GM19395 (cell line): ENCODE data around the gene PARP8.

ENCODE experiments used
- ATAC-seq: cut with Tn5 transposase; IDR thresholded peaks from one replicate; pipeline ENCODE4 v1.9.1; 2021; ENCODE audit warnings: mild to moderate bottlenecking, moderate library complexity; ENCODE audit not compliant: unreplicated experiment

Gene PARP8

DNA sequence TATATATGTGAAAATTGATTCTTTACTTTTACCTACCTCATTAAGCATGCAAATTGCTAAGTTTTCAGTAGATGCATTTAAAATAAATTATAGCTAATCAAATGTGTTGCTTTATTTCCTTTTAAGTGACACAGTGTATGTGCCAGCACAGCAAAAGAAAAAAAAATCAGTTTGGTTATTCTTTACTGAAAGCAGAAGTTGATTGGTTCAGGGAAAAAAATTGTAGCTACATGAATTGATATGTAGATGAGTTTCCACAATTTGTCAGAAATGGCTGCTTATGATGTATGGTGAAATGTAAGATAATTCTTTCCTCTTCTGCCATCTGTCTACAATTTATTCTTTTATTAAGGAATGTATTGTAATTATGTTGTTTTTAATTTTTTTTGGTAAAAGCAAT, 57.8 kb downstream of the PARP8 start:
- no peak for ATAC-seq

DNA sequence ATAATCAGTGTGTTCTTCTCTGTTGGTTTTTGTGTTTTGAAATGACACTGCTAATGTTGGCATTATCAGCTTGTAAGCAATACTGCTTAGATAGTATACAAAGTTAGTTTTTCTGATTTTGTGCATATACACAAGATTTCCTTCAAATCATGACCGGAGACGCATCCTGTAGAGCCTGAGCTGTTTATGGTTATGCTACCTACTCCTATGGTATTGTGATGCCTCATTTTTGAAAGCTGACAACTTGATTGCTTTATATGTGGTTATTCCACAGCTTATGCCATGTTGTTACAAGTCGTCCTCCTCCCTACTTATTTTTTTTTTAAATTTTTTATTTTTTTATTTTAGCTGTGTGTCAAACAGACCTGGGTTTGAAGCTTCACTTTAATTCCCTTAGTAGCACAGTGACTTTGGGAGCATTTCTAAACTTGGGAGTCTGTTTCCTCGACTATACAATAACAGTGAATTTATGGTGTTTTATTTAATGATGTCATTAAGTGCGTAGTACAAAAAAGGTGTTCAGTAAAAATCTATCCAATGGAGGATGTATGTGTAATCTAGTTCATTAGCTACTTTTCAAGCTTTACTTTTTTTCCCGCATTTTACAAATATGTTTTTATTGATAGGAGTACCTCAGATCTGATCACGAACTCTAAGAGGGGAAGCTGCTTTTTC, 59.5 kb downstream of the PARP8 start:
- no peak for ATAC-seq

DNA sequence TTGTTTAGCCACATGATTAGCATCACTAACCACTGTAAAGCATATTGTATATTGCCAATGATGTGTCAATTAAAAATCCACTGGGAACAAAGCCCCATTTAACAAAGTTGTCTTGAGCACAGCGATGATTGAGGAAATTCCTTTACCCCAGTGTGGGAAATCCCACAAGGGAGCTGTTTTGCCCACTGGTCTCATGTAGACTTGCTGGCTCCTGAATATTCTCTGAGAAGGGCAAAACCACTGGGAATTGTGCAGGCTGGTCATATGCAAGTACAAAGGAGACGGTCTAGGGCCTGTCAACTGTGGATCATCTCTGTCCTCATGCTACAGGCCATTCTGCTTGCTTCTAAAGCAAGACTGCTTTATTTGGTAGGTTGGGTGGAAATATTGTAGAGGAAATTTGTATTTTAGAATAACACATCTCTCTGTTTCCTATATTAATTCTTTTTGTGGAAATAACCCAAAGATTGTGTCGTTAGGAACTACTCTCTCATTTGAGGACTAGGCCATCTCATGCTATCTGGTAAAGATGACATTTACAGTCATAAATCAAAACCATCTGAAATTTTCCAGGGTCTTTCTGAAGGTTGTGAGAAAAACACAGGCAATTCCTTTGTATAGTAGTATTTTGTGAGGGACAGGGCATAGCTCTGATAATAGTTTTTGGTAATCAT, 60.2 kb downstream of the PARP8 start:
- no peak for ATAC-seq

DNA sequence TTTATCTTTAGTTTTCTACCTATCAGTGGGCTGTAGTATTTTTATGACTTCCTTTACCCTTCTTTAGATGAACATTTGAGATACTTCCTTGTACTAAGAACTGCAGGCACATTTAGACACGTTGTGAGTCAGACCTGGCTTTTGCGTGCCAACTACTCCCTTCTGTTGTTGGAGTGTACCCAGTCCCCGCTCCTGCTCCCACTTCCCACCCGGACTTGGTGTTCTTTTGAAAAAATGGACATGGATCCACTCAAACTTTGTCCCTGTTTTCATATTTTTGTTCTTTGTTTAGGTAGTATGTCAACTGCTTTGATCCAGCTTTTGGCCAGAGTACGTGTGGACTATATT, 60.7 kb downstream of the PARP8 start:
- no peak for ATAC-seq

DNA sequence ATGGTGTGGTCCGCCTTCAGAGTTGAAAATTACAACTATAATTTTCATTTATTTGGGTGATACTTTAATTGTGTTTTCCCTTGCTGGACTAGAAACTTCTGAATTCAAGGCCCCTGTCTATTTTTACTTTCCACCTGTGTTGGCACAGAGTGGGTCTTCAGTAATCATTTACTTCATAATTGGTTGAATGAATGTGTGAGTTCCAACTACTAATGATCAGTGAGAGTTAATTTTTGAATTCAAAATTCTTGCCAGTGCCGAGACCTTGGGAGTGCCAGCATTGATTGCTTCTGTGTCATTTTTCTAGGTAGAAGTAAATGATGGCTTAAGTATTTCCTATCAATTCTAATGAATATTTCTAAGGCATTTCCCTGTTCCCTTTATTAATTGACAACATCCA, 61.4 kb downstream of the PARP8 start:
- no peak for ATAC-seq

DNA sequence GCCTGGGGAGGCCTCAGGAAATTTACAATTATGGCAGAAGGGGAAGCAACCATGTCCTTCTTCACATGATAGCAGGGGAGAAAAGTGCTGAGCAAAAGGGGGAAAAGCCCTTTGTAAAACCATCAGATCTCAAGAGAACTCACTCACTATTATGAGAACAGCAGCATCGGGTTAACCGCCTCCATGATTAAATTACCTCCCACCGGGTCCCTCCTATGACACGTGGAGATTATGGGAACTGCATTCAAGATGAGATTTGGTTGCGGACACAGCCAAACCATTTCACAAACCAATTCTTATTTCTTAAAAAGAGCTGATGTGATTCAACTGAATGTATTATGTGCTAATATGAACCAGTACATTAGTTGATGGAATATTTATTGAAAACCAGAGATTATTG, 63.9 kb downstream of the PARP8 start:
- no peak for ATAC-seq

DNA sequence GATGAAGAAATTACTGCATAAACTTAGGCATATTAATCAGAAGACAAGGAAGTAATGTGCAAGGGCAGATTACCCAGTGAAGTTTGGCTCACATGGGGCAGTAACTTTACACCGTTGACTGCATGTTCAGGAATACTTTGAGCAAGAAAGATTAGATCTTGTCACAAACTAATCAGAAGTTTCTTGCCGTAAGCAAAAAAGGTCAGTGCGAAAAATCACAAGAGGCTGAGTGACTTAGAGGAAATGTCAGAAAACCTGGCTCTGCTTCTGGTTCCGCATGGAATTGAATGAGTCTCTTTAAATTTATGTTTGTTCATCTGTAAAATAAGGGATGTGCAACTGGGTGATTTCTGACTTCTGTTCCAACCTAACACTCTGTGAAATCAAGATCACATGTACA, 64.4 kb downstream of the PARP8 start:
- no peak for ATAC-seq

DNA sequence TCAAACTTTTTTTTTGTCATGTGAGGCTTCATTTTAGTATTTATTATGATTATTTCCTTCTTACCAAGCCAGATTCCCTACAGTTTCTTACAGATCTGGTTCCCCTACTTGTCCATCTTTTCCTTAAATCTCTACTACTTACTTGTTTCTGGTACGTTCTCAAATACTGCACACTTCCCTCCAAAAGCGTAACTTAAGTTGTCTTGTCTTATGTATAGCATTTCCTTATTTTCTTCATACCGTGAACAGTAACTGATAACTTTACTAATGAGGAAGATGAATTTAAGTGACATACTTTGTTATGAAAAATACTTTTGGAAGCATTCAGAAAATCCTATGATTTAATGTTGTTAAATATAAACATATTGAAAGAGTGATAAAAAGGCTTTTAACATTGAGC, 67.3 kb downstream of the PARP8 start:
- ATAC-seq, result no peak

DNA sequence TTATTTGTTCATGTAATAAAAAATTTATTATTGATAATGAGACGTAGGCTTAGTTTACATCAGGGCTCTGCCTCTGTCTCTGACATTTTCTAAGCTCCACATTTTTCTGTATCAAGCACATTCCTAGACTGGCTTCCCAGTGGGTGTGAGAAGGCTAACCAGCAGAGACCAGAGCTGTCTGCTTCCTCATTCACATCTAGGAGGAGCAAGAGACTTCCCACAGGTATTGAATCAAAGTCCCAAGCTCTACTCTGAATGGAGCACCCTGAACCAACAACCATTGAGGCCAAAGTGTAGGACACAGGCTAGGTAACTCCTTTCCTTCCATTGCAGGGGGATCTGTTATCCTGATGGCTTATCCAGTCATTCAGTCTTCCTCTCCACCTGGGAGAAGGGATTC, 72.4 kb downstream of the PARP8 start:
- no peak for ATAC-seq

DNA sequence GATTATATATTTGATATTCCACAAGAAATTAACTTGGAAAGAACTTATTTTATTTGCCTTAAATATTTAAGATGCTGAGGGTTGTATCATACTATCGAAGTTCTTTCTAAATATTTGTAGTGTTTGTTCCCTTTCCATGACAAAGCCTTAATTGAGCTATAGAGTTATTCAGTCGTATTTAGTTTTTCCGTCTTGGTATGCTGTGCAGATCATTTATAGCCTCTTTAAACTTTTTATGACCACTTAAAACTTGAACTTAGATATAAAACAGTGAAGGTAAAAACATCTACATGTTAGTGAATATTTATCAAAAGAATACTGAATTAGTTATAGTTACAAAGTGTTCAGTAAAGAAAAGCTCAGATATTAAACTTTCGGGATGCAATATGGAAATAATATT, 74.4 kb downstream of the PARP8 start:
- ATAC-seq, result no peak

DNA sequence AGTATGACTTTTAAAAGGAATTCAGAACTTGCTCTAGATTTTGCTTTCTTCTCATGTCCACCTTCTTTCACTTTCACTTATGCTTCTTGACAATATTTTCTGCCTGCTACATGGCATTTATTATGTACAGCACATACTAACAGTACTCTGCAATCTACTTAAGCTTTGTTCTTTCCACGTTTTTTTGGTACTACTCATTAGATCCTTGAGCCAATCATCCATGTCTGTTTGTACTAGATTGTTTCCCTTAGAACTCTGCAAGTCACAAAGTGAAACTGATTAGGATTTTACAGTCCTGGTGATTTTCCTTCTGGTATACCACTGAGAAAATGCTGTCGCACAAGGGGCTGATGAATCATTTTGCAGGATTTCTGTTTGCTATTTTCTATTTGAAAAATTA, 78.3 kb downstream of the PARP8 start:
- peak; percentile 75 for ATAC-seq

DNA sequence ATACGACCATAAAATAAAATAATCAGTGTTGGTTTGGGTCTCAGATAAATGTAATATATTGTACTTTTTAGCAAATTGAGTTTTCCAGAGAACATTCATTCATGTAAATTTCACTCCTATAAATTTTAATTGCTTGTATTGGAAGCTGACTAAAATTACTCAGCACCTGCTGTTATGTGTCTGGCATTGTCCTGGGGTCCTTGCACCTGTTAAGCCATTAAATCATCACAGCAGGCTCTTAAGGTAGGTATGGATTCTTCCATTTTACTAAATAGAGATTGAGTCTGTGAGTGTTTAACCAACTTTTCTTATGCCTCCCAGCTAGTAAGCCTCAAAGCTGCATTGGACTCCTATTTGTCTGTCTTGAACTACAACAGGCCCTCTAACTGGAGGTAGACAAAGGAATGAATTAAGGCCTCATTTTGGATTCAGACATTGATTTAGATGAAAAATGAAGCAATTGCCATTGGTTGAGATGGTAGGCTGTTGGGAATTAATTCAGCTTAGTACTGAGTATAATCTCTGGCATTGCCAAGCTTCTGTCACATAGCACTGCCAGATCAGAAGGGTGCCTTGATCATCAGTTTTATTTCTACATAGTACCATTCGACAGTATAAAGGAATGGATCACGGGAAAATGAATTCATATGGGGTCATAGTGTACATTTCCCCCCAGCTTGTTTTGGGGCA, 78.9 kb downstream of the PARP8 start:
- no peak for ATAC-seq

DNA sequence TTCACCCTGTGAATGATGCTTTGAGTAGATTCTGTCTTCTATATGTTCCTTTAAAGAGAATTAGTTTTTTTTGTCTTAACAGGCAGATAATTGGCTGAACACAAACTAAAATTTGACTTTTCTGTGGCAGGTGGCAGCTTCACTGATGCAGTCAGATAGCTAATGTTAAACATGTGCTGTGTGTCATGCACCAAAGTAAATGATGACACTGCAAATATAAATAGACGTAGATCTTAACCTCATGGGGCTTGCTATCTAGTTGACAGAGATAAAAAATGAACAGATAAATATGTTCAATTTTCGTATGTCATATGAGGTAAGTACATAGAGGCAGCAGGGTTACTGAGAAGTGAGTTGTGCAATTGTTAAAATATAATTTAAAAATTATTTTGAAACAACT, 82.7 kb downstream of the PARP8 start:
- ATAC-seq, result no peak

DNA sequence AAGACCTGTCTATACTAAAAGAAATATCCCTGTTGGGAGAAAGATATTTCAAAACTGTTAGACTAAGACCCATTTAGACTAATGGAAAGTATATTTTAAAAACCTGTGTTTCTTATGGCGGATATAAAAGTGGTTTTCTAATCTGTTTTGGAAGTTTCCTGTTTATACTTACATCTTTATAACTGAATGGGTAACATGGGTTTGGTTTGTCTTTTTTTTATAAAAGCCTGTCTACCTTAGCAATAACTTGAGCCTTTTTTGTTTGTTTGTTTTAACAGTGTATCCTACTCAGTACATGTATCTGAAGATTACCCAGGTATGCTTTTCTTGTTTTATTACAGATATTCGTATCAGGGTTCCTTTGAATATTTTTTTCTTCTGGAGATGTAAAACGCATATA, 83.4 kb downstream of the PARP8 start:
- ATAC-seq, result no peak

DNA sequence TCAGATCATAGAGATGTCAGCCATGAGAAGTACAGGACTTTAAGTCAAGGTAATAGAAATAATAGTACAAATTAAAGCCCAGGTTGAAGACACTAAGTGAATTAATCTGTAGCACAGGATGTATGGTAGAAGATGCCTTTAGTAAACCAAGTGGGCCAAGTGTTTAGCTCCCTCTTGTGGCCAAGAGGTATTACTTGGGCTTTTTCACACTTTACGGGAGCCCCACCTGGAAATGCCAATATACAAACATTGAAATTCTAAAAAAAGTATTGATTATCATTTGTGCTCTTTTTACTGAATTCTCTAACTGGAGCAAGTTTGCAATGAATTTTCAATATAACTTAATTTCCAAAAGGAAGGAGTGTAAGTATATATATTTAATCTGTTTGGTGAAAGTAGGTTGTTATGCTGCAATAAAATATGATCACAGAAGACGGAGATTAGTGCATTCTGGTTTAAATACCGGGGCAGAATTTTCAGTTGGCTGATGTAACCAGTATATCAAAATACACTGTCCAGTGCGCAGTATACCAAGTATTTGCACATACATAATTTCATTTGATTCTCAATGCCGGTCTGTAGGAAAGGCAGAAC, 84.7 kb downstream of the PARP8 start:
- ATAC-seq, result peak; percentile 93

DNA sequence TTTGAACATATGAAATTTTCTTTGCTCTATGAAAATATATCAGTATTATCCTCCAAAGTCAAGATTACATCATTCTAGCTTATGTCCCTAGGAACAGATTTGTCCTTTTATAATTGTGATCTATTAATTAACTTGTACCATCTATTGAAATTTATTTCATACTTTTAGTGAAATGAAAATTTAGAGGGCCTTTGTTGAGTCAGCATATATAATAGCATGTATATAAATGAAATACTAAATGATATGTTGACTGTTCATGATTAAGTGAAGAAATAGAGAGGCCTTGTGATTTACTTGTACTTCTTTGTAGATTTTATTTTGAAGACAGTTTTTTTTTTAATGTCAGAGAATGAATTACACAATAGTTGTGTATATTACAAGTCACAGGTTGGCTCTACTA, 86.4 kb downstream of the PARP8 start:
- no peak for ATAC-seq

DNA sequence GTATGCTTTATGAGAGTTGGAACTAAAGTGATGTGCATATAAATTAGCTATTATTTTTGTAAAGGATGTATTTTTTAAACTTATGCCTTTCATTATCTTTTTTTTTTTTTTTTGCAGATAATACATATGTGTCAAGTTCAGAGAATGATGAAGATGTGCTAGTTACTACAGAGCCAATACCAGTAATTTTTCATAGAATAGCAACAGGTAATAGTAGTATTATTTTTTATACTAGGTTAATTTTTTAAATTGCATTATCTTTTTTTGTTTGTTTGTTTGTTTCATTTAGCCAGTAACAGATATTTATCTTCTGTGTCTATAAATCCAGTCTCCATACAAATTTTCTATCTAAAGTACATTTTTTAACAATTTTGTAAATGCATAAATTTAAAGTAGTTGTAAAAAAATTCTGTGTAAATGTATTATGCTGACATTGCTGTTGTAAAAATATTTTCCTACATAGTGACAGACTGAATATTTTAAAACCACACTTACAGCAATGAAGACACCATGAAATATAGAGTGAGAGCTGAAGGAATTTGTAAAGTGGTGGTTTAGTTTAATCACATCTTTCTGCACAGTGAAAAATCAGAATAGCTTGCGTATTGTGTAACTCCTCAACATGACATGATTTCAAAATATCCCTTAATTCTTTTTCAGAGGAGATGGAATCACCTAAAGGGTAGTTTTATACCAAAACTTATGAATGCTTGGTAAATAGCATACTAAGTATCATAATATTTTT, 93.3 kb downstream of the PARP8 start:
- no peak for ATAC-seq

DNA sequence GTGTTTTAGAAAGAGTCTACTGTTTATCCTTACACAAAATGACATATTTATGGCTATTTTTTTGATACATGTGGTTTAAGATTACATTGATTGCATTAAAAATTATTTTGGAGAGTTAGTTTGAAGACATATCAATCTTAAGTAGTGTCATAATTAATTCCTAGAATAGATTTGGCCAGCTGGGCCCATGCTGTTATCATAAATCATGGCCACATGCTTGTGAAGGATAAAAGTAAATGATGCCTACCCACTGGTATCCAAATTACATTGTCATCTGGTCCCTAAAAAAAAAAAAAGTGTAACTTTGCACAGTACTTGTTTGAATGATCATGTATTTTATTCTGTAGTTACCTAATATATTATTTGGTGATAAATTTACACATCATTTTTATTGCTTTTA, 96.9 kb downstream of the PARP8 start:
- no peak for ATAC-seq

DNA sequence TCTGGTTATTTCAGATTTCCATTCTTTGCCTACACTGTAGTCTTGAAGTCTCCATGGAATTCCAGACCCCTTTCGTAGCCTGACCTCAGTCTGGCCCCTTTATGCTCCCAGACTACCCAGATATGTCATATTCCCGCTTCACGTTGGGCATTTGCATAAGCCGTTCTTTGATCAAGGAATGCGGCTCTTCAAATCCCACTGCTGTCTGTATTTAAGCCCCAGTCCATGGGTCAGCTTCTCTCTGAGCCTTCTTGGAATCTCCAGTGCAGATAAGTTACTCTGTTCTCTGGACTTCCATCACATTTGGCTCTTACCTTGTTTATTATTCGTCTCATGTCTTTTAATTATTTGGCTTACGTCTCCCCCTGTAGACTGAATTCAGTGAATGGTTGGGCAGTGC, 97.4 kb downstream of the PARP8 start:
- no peak for ATAC-seq

DNA sequence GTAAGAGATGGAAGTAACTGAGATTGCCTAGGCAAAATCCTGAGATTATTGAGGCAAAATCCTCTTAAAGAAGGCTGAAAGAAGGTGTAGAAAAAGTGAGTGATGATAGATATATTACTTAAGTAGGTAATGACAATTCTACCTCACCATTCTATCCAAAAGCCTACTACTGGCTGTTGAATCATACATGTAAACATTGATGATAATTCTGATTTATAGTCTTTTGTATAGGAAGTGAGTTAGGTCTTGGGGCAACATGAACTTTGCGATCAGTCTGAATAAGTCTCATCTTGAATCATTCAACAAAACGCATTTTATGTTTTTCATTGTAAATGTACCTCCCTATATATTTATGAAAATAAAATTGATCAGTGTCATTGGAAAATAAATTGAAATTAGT, 99.6 kb downstream of the PARP8 start:
- no peak for ATAC-seq

DNA sequence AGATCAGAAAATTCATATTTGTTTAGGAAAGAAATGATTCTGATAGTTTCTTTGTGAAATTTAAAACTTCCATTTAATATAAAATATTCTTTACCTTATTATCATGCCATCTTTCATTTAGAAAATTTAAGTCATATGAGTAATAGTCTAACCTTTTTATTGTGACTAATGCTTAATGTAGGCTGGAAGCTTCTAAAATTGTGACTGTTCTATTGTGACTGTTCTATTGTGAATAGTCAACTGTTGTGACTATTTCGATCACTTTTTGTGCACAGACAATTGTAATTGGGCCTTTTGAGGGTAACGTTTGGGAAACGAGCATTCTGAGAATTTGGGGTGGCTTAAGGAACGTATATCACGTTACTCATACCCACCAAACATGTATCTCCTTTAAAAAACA, 100.0 kb downstream of the PARP8 start:
- no peak for ATAC-seq
